Sigmoid colon (tissue), 4 donors: ENCODE measurements around the gene TLR6.

Experiments used
- EP300 ChIP-seq, 4 donors: sonication (generic); formaldehyde crosslinking; IDR thresholded peaks; one replicate each; pipeline ENCODE4 v1.6.1; 2017; ENCODE audit warnings: antibody characterized with exemption in 4 of 4
- POLR2AphosphoS5 ChIP-seq, 4 donors: sonication (generic); formaldehyde crosslinking; IDR thresholded peaks; one replicate each; pipeline ENCODE4 v1.6.1; 2017; ENCODE audit warnings: antibody characterized with exemption in 4 of 4
- TF ChIP-seq, protein P1 (sequence below), 4 experiments: fragments of 450-650 bp in 3 of 4; fragments of 200-600 bp in 1 of 4; IDR thresholded peaks; one replicate each; pipeline ENCODE4 v1.5.1; 2016 to 2019; ENCODE audit warnings: antibody characterized with exemption in 4 of 4, mild to moderate bottlenecking in 3 of 4, moderate library complexity in 2 of 4

- TF ChIP-seq POLR2AphosphoS5 (IDR thresholded peaks at IDR 0.05) (no peak), EP300 (IDR thresholded peaks at IDR 0.05) (no peak)
- TF ChIP-seq, protein P1, sequence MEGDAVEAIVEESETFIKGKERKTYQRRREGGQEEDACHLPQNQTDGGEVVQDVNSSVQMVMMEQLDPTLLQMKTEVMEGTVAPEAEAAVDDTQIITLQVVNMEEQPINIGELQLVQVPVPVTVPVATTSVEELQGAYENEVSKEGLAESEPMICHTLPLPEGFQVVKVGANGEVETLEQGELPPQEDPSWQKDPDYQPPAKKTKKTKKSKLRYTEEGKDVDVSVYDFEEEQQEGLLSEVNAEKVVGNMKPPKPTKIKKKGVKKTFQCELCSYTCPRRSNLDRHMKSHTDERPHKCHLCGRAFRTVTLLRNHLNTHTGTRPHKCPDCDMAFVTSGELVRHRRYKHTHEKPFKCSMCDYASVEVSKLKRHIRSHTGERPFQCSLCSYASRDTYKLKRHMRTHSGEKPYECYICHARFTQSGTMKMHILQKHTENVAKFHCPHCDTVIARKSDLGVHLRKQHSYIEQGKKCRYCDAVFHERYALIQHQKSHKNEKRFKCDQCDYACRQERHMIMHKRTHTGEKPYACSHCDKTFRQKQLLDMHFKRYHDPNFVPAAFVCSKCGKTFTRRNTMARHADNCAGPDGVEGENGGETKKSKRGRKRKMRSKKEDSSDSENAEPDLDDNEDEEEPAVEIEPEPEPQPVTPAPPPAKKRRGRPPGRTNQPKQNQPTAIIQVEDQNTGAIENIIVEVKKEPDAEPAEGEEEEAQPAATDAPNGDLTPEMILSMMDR (IDR thresholded peaks at IDR 0.05): no peak
These were observed 40.3 kb upstream of the TLR6 start for GRCh38 chr4:38896940-38897339.
